GM12873 (cell line): Measurements from ENCODE around the gene TMEM244.

ENCODE experiments used
- TF ChIP-seq, protein P1 (sequence below): IDR thresholded peaks from 2 replicates; pipeline ENCODE4 v1.5.1; 2012; ENCODE audit warnings: low read depth, mild to moderate bottlenecking, moderate library complexity, low read length, control low read depth; ENCODE audit not compliant: insufficient read depth; ENCODE audit errors: missing control alignments

The TMEM244 gene

DNA sequence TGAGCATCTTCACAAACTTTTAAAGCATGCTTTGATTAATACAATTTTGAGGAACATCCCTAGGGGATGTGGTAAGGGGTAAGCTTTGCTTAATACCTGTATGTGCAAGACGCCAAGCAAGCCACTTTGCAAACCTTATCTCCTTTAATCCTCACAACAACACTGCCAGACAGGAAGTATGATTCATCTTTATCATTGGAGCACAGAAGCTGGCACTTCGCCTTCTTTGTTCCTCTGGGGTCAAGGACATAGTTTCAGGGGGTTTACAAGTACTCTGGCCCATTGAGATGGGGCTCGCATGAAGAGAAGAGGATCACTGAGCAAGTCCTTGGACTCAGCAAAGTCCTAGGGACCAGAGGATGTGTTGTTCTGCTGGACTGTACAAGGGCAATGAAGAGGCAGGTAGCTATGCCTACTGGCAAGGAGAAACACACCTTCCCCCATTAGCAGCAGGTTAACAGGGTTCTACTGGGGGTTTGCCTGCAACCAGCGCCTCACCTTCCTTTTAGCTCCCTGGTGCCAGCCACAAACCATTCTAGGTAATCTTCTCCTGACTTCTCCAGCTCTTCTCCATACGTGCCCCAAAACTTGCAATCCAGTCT, 8.8 kb downstream of the TMEM244 start:
- TF ChIP-seq, protein P1, sequence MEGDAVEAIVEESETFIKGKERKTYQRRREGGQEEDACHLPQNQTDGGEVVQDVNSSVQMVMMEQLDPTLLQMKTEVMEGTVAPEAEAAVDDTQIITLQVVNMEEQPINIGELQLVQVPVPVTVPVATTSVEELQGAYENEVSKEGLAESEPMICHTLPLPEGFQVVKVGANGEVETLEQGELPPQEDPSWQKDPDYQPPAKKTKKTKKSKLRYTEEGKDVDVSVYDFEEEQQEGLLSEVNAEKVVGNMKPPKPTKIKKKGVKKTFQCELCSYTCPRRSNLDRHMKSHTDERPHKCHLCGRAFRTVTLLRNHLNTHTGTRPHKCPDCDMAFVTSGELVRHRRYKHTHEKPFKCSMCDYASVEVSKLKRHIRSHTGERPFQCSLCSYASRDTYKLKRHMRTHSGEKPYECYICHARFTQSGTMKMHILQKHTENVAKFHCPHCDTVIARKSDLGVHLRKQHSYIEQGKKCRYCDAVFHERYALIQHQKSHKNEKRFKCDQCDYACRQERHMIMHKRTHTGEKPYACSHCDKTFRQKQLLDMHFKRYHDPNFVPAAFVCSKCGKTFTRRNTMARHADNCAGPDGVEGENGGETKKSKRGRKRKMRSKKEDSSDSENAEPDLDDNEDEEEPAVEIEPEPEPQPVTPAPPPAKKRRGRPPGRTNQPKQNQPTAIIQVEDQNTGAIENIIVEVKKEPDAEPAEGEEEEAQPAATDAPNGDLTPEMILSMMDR: no peak

DNA sequence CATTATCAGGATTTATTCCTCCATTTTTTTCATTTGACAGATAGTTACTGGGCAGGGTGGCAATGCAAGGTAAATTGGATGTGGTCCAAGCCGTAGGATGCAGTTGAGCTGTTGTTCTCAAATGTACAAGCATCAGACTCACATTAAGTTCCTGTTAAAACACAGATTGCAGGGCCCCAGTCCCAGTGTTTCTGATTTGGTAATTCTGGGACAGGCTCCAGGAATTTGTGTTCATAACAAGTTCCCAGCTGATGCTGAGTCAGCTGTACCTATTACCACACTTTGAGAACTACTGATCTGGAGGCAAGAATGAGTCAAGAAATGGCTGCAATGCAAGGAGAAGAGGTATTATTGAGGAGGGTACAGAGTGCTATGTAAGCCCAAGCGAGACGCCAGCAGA, 11.7 kb downstream of the TMEM244 start:
- TF ChIP-seq, protein P1: no peak

DNA sequence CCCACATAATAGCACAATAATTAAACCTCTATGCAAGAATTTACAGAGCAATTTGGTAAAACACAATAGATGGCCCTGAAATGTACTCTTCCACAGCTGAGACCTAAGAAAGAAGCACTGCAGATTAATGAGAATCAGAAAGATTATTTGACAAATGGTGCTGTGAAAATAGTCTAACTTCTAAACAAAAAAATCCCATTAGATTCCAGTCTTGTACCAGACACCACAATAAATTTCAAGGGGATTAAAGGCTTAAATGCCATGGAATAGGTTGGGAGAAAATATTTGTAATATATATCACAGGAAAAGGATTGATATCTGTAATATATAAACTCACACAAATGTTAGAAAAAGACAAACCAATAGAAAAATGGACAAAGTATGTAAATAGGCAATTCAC, 14.4 kb downstream of the TMEM244 start:
- TF ChIP-seq, protein P1: no peak

GRCh38 chr6:129845696-129846095, 15.4 kb downstream of the TMEM244 start:
- TF ChIP-seq, protein P1: no peak

DNA sequence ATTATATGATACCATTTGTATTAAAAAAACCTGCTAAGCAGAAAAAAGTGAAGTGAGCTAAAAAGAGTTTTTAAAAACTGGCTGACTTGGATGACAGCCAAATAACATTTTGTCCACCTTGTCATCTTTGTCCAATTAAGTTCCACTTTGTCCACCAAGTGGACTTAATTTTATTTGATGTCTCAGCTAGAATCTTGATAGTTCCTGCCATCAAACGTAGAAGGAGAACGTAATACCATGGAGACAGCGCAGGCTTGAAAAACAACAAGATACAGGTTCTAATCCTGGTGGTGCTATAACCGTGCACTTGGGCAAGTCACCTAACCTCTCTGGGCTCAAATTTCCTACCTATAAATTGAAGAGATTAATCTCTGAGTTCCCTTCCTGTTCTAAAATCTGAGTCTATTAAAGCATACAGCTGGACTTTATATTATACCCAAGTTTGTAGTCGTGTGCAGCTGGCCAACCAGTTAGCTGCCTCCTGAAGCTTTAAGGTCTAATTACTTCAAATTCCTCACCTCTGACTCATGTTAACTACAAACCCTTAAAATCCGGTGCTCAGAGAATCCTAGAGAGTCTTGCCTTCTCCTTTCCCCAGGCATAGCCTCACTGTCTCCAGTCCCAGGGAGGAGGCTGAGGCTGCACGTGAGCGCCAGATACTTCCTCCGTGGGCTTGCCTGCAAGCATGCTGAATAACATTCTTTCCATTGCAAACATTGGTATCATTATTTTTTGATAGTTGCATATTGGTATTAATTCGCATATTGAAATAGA, 16.8 kb downstream of the TMEM244 start:
- TF ChIP-seq, protein P1: no peak

DNA sequence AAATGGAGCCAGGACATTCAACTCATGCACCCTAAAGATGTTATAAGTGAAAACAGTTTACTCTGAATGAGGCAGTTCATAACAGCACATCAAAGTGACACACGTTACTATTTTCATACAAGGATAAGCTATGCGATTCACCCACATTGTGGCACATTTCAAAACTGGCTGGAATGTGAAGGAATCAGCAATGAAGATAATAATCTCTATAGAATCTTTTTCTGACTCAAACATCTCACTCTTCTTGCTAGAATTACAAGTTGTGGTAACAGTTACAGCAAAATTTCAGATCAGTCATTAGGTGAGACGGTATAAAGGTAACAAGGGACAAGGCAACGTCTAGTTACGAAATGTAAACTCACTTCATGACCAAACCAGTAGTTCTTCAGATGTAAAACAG, 17.5 kb downstream of the TMEM244 start:
- TF ChIP-seq, protein P1: no peak

DNA sequence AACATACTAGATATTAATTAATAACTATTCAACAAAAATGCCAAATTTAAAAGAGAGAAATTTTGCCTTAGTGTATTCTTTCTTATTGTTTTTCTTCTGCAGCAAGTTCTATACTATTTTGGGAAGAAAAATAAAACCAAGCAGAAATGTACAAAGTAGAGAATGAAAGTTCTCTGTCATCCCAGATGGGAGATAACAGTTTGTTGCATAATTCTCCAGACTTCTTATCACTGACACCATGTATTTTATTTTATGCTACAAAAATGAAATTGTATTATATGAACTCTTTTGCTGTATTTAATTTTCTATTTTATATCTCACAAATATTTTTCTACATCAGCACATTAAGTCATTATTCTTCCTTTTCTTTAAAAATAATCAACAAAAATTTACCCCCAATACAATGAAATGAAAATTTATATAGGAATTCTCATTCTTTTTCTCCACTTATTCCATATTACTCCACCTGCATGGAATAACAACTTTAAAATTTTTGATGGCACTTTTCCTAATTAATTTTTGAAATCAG, 18.2 kb downstream of the TMEM244 start:
- TF ChIP-seq, protein P1: no peak
